Cardiac muscle cell (in vitro differentiated cells and primary cell): ENCODE measurements around the gene SMIM44. TPM values are rescaled to one million over a fixed set of nuclear protein-coding genes. Genes with fewer than 3 reads are reported as not detected.

Experiments
- DNase-seq, 2 donors: peaks; one replicate each; pipeline versions ENCODE4 v3.0.0 to v3.0.0-alpha.2; 2010 to 2017; ENCODE audit warnings: low read depth in 1 of 2, low spot score in 1 of 2
- H3K27ac ChIP-seq: fragments of 200-600 bp; sonication (generic); 2 replicates; pipeline ENCODE4 v1.5.1; 2016
- H3K27me3 ChIP-seq: fragments of 200-600 bp; sonication (generic); 2 replicates; pipeline ENCODE4 v1.6.0; 2016; ENCODE audit warnings: control low read depth
- H3K36me3 ChIP-seq: fragments of 200-600 bp; sonication (generic); 2 replicates; pipeline ENCODE4 v1.5.1; 2016; ENCODE audit warnings: control low read depth
- H3K4me1 ChIP-seq: fragments of 200-600 bp; sonication (generic); 2 replicates; pipeline ENCODE4 v1.8.1; 2017; ENCODE audit warnings: low read depth, mild to moderate bottlenecking, mixed run types
- H3K4me3 ChIP-seq: fragments of 200-600 bp; sonication (generic); 2 replicates; pipeline ENCODE4 v1.5.1; 2016; ENCODE audit warnings: mild to moderate bottlenecking
- H3K9me3 ChIP-seq: fragments of 200-600 bp; sonication (generic); 2 replicates; pipeline ENCODE4 v1.5.1; 2017; ENCODE audit warnings: low read depth, mild to moderate bottlenecking, control low read depth
- polyA plus RNA-seq: library from polyadenylated mRNA; unstranded; fragments of >200 nt; fragmentation: Nextera tagmentation; extraction: Ambion mirVana; gene quantifications from 2 replicates; pipeline ENCODE4 v1.2.1, GENCODE V29; 2016
- total RNA-seq: library from RNA; depleted of rRNA; stranded (reverse); fragments of >200 nt; gene quantifications from 2 replicates; pipeline ENCODE4 v1.2.3, GENCODE V29; 2016
- TF ChIP-seq, protein P1 (sequence below): IDR thresholded peaks from 2 replicates; pipeline ENCODE4 v1.5.1; 2012; ENCODE audit warnings: low read depth, mild to moderate bottlenecking, low read length

The SMIM44 gene
- total and polyA plus RNA-seq, 2 experiments from 2014 or later, result not detected

DNA sequence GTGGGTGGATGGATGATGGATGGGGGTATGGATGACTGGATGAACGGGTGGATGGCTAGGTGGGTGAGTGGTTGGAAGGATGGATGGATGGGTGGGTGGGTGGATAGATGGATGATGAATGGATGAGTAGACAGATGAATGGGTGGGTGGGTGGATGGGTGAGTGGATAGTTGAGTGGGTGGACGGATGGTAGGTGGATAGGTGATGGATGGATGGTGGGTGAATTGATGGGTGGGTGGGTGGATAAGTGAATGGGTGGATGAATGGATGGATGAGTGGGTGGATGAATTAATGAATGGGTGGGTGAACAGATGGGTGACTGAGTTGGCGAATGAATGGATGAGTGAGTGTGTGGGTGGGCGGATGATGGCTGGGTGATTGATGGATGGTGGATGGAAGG, 7.8 kb downstream of the SMIM44 start:
- Histone ChIP-seq H3K4me3 (no peak overlapping the region), H3K4me1 (no peaks in the 10 kb centered on the region), H3K27ac (no peak overlapping the region), H3K36me3 (no peaks in the 10 kb centered on the region), H3K9me3 (no peaks in the 10 kb centered on the region), H3K27me3 (no peaks in the 10 kb centered on the region)
- TF ChIP-seq, protein P1, sequence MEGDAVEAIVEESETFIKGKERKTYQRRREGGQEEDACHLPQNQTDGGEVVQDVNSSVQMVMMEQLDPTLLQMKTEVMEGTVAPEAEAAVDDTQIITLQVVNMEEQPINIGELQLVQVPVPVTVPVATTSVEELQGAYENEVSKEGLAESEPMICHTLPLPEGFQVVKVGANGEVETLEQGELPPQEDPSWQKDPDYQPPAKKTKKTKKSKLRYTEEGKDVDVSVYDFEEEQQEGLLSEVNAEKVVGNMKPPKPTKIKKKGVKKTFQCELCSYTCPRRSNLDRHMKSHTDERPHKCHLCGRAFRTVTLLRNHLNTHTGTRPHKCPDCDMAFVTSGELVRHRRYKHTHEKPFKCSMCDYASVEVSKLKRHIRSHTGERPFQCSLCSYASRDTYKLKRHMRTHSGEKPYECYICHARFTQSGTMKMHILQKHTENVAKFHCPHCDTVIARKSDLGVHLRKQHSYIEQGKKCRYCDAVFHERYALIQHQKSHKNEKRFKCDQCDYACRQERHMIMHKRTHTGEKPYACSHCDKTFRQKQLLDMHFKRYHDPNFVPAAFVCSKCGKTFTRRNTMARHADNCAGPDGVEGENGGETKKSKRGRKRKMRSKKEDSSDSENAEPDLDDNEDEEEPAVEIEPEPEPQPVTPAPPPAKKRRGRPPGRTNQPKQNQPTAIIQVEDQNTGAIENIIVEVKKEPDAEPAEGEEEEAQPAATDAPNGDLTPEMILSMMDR, result no peak
- DNase-seq, result no peak

DNA sequence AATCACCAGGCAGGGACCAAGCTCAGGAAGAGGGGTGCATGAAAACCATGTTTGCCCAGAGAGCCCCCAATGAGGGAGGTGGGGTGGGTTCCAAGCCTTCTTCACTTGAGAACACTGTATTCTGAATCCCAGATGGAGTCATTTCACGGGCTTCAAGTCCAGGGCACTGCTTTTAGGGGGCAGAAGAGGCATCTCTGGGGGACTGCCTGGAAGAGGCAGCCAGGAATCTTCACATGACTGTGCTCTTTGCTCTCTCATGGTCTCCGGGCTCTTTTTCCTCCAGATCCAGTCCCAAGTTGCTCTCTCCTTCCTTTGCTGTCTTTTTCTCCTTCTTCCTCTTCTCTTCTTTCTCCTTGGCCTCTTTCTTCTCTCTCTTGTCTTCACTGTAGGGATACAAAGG, 8.6 kb downstream of the SMIM44 start:
- Histone ChIP-seq H3K36me3 (no peaks in the 10 kb centered on the region), H3K4me1 (no peaks in the 10 kb centered on the region), H3K4me3 (no peak overlapping the region), H3K27me3 (no peaks in the 10 kb centered on the region), H3K9me3 (no peaks in the 10 kb centered on the region), H3K27ac (no peak overlapping the region)
- TF ChIP-seq, protein P1, result no peak
- DNase-seq, result no peak

DNA sequence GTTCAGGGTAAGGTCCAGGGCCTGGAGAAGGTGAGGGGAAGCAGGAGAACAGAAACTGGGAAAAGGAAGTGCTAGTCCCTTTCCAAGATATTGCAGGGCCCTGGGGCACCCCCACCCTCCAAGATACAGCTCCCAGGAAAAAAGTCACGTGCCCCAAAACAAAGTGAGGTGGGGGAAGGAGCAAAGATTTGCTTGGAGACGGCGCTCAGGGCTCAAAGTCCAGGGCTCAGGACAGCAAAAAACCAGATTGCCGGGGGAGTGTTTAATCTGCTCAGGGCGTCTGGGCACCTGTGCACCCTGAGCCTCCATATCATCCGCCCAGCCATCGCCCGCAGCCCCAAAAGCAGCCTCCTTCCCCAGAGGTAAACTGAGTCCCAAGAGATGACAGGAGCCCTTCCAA, 9.2 kb downstream of the SMIM44 start:
- no peak for DNase-seq
- no peaks in the 10 kb centered on the region for H3K27me3 ChIP-seq

DNA sequence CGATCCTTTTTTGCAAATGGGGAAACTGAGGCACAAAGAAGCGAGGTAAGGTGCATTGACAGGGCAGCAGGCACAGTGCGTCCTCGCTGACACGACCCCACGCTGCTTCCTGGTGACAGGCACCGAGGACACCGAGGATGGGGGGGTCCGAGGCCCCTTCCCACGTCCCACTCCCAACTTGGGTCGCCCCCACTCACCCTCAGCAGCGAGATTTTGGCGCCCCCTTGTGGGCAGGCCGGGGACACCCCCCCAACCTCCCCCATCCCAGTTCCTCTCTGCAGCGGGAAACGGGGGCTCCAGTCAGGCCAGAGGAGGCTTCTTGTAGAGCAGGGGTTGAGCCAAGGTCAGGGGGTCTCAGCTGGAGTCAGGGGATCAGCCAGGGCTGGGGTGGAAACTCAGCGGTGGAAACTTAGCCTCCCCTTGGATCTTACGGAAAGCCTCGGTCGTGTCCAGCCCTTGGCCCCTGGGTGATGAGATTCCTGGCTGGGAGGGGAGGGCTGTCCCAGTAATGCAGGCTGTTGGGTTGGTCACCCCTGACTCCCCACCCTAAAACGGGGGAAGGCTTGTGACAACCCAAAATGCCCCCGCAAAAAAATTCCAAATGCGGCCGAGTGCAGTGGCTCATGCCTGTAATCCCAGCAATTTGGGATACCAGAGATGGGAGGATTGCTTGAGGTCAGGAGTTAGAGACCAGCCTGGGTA, 11.1 kb downstream of the SMIM44 start:
- H3K4me3 ChIP-seq, result no peak overlapping the region
- no peaks in the 10 kb centered on the region for H3K36me3 ChIP-seq
- TF ChIP-seq, protein P1, result peak; percentile 88
- H3K9me3 ChIP-seq, result no peaks in the 10 kb centered on the region
- no peaks in the 10 kb centered on the region for H3K4me1 ChIP-seq
- H3K27me3 ChIP-seq, result no peaks in the 10 kb centered on the region
- DNase-seq, result peak; percentile 28 to 53
- no peak overlapping the region for H3K27ac ChIP-seq

More for the DNA sequence above, 9.2 kb downstream of the SMIM44 start:
- no peak overlapping the region for H3K27ac ChIP-seq
- no peaks in the 10 kb centered on the region for H3K4me1 ChIP-seq
- TF ChIP-seq, protein P1, result no peak
- H3K9me3 ChIP-seq, result no peaks in the 10 kb centered on the region
- H3K36me3 ChIP-seq, result no peaks in the 10 kb centered on the region
- H3K4me3 ChIP-seq, result no peak overlapping the region

DNA sequence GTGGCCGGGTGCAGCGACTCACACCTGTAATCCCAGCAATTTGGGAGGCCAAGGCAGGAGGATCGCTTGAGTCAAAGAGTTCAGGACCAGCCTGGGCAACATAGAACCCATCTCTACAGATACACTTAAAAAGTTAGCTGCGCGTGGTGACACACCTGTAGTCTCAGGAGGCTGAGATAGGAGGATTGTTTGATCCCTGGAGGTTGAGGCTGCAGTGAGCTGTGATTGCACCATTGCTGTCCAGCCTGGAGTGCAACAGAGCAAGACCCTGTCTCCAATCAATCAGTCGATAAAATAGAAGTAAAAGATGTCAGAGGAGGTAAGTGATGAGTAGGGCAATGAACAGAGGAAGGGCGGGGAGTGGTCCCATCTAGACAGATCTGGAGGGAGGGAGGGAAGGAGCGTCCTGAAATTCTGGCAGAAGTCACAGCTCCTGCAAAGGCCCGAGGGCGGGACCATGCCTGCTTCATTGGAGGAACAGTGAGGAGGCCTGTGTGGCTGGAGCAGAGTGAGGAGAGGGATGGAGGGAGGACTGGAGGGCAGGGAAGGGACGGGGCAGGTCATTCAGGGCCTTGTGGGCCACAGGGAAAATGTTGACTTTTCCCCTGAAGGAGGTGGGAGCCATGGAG, 12.6 kb downstream of the SMIM44 start:
- DNase-seq, result peak in 1 of 2 donors; percentile 25
- H3K4me1 ChIP-seq, result no peaks in the 10 kb centered on the region
- no peak overlapping the region for H3K27ac ChIP-seq
- TF ChIP-seq, protein P1, result no peak
- no peaks in the 10 kb centered on the region for H3K9me3 ChIP-seq
- no peak overlapping the region for H3K4me3 ChIP-seq
- H3K27me3 ChIP-seq, result no peaks in the 10 kb centered on the region
- no peaks in the 10 kb centered on the region for H3K36me3 ChIP-seq
